NCI-H460 (cell line): ENCODE results near the gene ZNF773. TPM values are rescaled to one million over a fixed set of nuclear protein-coding genes. Genes with fewer than 3 reads are reported as not detected.

Experiments used
- DNase-seq: peaks from one replicate; pipeline ENCODE4 v3.0.0-alpha.2; 2016; ENCODE audit warnings: low read depth; ENCODE audit errors: extremely low read depth
- small RNA-seq, 2 experiments: library from RNA; depleted of rRNA; stranded (forward); fragments of <200 nt; gene quantifications; one replicate each; pipeline ENCODE3, GENCODE V24; 2014
- total RNA-seq: library from RNA; depleted of rRNA; stranded (reverse); fragments of >200 nt; shearing (Covaris generic); gene quantifications from 2 replicates; pipeline ENCODE4 v1.2.3, GENCODE V29; 2014; rRNA removed

The ZNF773 gene
- total RNA-seq, 1 experiment from 2014 or later, result 3.0 TPM

- DNase-seq, result no peak
Observed at GRCh38 chr19:57557659-57558058, 57.9 kb downstream of the ZNF773 start.

Small RNA genes within 50 kb of the gene (small RNA-seq; reads per million reads assigned to genes)
- gene VN1R107P, result 0 reads per million in 2 experiments

Other genes starting within 250 kb of the ZNF773 start
- 42.3 and 45.7 TPM in 2 replicates for gene ZNF460, start 219.5 kb upstream of the ZNF773 start, total RNA-seq
- 9.8 and 10.1 TPM in 2 replicates for gene ZNF543, start 179.5 kb upstream of the ZNF773 start, total RNA-seq
- 4.6 and 5.5 TPM in 2 replicates for gene ZNF304, start 148.7 kb upstream of the ZNF773 start, total RNA-seq
- 18.0 and 18.3 TPM in 2 replicates for gene TRAPPC2B, start 136.4 kb upstream of the ZNF773 start, total RNA-seq
- 1.6 and 2.8 TPM in 2 replicates for gene ZNF547, start 136.4 kb upstream of the ZNF773 start, total RNA-seq
- gene ZNF548, start 110.1 kb upstream of the ZNF773 start, total RNA-seq, result 9.4 and 10.6 TPM in 2 replicates
- 3.9 and 4.7 TPM in 2 replicates for gene ZNF17, start 88.8 kb upstream of the ZNF773 start, total RNA-seq
- gene ZNF749, start 64.6 kb upstream of the ZNF773 start, total RNA-seq, result 16.4 and 21.3 TPM in 2 replicates
- 0.17 and 0.22 TPM in 2 replicates for gene VN1R1, start 42.8 kb upstream of the ZNF773 start, total RNA-seq
- 6.1 and 9.4 TPM in 2 replicates for gene ZNF772, start 22.4 kb upstream of the ZNF773 start, total RNA-seq
- gene ZNF419, start 12.2 kb upstream of the ZNF773 start, total RNA-seq, result 10.7 and 16.1 TPM in 2 replicates
- 4.1 and 5.9 TPM in 2 replicates for gene ZNF549, start 27.4 kb downstream of the ZNF773 start, total RNA-seq
- gene ZNF550, start 59.9 kb downstream of the ZNF773 start, total RNA-seq, result 8.3 and 8.6 TPM in 2 replicates
- 4.5 and 5.0 TPM in 2 replicates for gene ZNF416, start 79.0 kb downstream of the ZNF773 start, total RNA-seq
- gene ZIK1, start 84.2 kb downstream of the ZNF773 start, total RNA-seq, result not detected in 2 replicates
- gene ZNF530, start 99.9 kb downstream of the ZNF773 start, total RNA-seq, result 3.8 and 4.8 TPM in 2 replicates
- gene ZNF134, start 114.3 kb downstream of the ZNF773 start, total RNA-seq, result 15.1 and 15.9 TPM in 2 replicates
- 5.9 and 6.9 TPM in 2 replicates for gene ZNF211, start 133.2 kb downstream of the ZNF773 start, total RNA-seq
- not detected in 2 replicates for gene ZSCAN4, start 169.0 kb downstream of the ZNF773 start, total RNA-seq
- gene ZNF551, start 182.0 kb downstream of the ZNF773 start, total RNA-seq, result 8.1 and 8.7 TPM in 2 replicates
- not detected in 2 replicates for gene ZNF154, start 209.3 kb downstream of the ZNF773 start, total RNA-seq
- gene ZNF671, start 227.7 kb downstream of the ZNF773 start, total RNA-seq, result not detected in 2 replicates
- 6.5 and 8.8 TPM in 2 replicates for gene ZNF776, start 246.9 kb downstream of the ZNF773 start, total RNA-seq